ENCODE data around the gene MED12.

Gene MED12

DNA sequence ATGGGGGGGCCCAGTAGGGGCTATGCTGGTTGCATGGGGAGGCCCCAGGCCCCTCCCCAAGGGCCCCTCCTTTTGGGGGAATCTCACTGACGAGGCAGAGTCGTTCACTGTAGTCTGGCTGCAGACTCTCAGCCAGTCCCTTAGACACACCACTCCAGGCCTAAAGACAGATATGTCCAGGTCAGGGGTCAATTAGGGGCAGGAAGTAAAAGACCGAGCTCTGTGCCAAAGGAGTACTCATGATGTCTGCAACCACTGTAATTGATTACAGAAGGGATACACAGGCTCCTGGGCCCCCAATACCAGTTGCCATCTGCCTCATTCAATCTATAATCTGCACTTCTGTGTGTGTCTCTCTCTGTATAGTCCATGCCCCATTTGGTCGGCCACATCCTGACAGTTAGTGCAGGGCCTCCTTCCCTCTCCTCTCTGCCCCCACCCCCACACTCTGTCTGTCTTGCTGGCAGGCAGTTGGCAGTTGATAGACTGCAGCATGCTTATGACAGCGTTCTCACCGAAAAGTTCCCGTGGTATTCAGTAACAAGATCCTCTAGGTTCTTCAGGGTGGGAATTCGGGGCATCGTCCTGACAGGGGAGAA is 10.5 kb upstream of the MED12 start:
- DNase-seq: no peak

GRCh38 chrX:71109051-71109450 is 9.3 kb upstream of the MED12 start:
- DNase-seq: no peak

GRCh38 chrX:71111141-71111843 is 7.1 kb upstream of the MED12 start, which contains the start of gene IL2RG:
IL2RG (minus strand) TSS chrX:71111577; CDS start chrX:71111539, 38 bp downstream.
- peak; percentile 23 for DNase-seq

DNA sequence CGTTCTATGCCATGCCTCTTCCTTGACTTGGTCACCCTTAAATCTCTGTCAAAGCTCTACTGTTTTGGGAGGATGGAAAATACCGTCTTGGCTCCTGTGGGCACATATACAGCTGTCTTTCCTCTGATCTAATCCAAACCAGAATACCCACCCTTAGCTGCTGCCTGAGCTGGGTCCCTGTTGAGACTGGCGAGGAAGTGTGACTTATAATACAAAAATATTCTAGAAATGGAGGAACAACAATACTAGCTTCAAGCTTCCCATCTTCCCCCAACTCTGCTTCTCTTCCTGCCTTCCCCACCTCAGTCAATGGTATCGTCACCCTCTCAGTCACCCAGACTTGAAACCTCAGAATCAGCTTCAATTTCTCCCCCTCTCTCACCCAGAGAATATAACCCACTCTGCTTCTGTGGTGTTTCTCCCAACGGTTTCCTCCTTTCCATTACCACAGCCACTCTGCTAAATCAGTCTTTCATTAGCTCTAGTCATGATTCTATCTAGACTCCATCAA is 6.4 kb upstream of the MED12 start:
- DNase-seq: no peak

GRCh38 chrX:71117358-71117757 is 1.0 kb upstream of the MED12 start:
- no peak for DNase-seq

DNA sequence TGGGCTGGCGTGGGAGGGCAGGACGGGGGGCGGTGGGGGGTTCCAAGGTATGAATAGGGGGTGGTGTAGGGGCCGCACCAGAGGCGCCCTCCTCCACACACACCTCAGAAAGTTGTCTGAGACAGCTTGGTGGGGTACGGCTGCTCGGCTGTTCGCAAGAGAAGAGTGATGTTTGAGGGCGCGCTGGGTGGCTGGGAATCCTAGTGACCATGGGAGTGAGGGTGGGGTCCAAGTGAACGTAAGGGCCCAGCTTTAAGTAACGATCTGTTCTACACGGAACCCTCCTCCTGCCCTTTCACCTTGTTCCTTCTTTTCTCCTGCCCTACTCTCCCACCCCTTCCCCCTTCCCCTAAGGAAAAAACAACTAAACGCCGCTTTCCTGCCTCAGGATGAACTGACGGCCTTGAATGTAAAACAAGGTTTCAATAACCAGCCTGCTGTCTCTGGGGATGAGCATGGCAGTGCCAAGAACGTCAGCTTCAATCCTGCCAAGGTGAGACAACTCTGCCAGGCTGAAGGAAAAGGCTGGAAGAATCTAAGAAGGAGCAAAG is 664 bp downstream of the MED12 start:
- DNase-seq: peak; percentile 11

- no peak for DNase-seq
These were observed 9.9 kb downstream of the MED12 start for GRCh38 chrX:71128166-71128833.

GRCh38 chrX:71128915-71129765 is 10.7 kb downstream of the MED12 start:
- DNase-seq: peak; percentile 58

GRCh38 chrX:71131510-71131909 is 13.1 kb downstream of the MED12 start:
- DNase-seq: no peak

- DNase-seq: no peak
These were observed 22.0 kb downstream of the MED12 start for GRCh38 chrX:71140440-71140839.

GRCh38 chrX:71143508-71143907 is 25.1 kb downstream of the MED12 start:
- no peak for DNase-seq

GRCh38 chrX:71144651-71145050 is 26.3 kb downstream of the MED12 start, which contains the start of gene NLGN3:
NLGN3 (plus strand) TSS chrX:71144841; CDS start chrX:71147750, 2,909 bp downstream.
- no peak for DNase-seq

GRCh38 chrX:71147496-71148277 is 29.3 kb downstream of the MED12 start:
- DNase-seq: peak; percentile 5

DNA sequence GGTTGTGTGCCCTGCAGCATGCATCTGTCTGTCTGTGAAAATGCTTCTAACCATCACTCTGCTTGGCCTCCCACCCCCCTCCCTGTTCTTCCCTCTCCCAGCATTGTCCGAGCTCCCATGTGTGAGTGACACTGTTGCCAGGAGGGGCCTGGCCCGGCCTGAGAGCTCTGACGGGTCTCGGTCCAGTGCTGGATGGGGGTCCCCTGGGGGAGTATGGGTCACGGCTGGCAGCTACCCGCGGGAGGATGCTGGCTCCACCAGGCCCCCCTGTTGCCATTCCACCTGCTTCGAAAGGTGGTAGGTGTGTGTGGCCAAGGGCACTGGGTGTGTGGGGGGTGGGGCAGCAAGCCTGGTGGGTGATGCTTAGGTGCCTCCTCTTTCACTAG is 29.9 kb downstream of the MED12 start:
- DNase-seq: no peak

- DNase-seq: no peak
These were observed 33.0 kb downstream of the MED12 start for GRCh38 chrX:71151366-71151765.

DNA sequence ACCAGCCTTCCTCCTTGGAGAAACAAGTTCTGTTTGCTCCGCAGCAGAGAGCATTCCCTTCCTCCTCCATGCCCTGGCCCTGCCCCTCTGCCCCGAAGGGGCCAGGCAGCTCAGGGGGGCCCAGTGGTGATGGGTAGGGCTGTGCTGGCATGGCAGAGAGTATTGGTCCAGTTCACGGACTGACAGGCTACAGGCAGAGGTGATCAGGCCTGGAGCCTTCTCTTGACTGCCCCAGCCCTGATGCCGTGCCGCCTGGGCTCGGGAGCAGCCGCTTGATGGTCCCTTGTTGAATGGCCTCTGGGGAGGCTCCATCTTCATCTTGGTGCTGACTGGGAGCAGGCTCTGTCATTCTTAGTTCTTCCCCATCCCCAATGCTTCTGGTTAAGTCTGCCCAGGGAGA is 35.8 kb downstream of the MED12 start:
- no peak for DNase-seq

- no peak for DNase-seq
These were observed 36.2 kb downstream of the MED12 start for GRCh38 chrX:71154641-71155040.

- no peak for DNase-seq
These were observed 40.2 kb downstream of the MED12 start for GRCh38 chrX:71158603-71159002.

DNA sequence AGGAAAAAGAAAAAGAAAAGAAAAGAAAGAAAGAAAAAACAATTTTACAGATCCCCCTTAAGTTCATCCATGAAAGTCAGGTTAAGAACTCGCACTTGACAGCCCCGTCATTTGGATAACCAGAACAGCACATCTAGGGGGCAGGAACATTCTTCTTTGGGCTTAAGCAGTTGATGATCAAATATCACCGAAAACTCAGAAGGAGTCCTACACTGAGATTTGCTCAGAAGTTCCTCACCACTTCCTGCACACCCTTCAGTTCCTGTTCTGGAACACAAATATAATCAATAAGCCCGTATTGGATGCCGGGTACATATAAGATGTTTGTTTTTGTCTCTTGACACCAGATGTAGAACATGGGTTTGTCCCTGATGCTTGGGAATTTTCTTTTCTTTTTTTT is 40.9 kb downstream of the MED12 start:
- DNase-seq: no peak

GRCh38 chrX:71160475-71160874 is 42.1 kb downstream of the MED12 start:
- no peak for DNase-seq

DNA sequence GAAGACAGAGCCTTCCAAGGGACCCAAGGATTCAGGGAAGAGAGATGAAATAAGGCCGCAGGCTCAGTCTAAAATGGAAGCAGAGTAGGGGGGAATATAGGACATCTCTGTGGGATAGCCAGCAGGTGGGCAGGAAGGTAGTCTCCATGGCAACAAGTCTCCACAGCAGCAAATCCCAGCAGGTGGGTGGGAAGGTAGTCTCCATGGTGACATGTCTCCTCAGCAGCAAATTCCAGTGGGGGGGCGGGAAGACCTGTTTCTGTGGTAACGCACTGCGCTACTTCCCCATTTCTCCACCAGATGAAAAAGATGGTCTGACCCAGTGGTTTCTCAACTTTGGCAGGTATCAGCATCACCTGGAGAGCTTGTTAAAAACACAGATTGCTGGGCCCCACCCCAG is 44.6 kb downstream of the MED12 start:
- no peak for DNase-seq

DNA sequence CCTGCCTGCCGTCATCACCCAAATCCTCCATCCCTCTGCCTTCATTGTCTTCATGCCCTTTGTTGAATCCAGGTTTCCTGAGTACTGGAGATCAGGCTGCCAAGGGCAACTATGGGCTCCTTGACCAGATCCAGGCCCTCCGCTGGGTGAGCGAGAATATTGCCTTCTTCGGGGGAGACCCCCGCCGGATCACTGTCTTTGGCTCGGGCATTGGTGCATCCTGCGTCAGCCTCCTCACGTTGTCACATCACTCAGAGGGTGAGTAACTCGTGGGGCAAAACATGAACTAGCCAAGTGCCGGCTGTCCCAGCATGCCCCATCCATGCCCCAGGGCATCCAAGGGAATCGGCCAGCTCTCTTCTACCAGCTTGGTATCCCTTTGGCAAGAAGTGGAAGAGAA is 45.7 kb downstream of the MED12 start:
- no peak for DNase-seq

Data from RPMI8226 (cell line).